Measurements from ENCODE around the gene TMEM131L.
A peak's percentile ranks its signal among the peaks of the same experiment; 100 is the strongest.
"Not testable (repeated sequence)": the region's sequence is repeated elsewhere in the genome, so short reads cannot be mapped to it uniquely, and the experiment has no call there.

TMEM131L gene

DNA sequence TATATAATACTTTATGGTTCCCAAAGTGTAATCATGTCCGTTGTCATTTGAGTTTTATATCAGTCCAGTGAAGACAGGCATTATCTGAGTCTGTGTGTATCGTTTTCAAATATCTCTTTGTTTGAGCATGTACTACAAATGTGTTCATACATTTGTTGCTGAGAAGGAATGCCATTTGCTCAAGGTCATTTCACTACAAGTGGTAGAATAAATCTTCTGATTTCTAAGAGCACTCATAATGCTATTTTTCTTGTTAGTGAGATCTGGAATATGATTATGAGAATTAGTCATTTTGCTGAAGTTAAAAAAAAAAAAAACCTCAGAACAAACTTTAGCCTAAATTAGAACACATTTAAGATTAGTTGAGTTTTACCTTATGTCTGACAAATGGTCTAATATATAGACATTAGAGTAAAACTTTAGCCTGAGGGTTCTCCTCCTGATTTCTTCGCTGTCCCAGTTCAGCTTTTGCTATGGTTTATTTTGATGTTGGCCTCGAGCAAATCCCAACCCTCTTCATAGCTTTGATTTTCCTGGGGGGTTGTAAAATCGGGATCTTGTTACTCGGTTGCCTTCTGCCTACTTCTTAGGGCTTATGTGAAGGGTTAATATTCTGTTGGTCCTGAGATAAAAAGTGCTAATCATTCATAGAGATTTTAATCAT, 87.1 kb downstream of the TMEM131L start:
- no peak for DNase-seq

DNA sequence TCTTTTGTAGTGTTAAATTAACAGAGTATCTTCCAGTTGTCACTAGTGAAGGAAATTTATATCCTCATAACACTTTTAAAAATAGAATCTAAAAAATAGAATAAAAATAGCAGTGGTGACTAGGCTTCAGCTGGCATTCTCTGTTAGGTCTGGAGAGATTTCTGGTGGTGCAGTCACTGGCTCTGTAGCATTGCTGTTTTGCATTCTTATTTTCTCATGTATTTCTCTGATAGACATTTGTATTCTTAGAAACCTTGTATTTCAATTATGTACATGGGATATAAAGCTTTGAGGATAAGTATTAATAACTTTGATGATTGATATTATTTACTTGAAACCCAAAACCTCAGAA, 87.6 kb downstream of the TMEM131L start:
- no peak for DNase-seq

DNA sequence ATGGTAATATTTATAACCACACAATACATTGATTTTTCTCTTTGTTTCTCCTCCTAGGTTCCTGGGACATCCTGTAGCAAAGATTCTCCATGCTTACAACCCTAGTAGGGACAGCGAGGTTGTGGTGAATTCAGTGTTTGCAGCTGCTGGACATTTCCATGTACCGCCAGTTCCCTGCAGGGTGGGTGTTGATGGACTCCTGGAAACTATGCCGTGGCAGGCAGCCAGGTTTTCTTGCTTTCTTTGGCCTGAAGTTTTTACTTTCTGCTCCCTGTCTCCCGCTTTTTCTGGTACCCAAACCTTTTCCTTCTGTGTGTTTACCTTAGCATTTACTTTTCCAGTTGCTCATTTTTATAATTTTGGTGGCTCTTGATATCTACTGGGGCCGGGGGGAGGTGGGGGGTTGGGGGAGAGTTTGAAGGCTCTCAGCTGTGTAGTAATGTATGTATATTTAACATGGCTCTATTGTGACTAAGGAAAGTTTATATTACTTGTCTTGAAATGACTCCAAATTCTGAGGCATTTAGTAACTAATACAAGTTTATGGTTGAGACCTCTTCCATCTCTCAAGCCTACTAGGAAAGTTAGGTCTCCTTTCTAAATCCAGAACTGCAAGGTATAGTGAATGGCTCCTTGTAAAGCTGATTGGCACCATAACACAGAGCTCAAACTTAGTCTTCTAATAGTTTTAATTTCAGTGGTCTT, 89.7 kb downstream of the TMEM131L start:
- DNase-seq, result peak; percentile 64

DNA sequence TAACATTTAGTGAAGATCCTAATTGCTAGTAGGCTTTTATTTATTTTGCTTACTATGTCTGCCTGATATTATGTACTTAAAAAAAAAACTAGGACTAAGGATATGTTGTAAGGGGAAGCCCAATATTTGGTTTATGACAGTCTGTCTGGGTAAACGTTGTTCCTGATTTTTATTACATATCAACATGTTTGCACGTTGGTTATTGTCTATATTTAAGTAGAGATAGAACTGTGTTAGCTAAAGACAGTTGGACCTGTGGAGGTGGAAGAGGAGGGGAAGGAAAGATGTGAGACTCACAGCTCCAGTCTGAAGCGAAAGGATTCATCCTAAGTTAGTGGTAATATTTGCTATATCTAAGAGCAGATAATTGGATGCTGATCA, 90.3 kb downstream of the TMEM131L start:
- DNase-seq, result no peak

DNA sequence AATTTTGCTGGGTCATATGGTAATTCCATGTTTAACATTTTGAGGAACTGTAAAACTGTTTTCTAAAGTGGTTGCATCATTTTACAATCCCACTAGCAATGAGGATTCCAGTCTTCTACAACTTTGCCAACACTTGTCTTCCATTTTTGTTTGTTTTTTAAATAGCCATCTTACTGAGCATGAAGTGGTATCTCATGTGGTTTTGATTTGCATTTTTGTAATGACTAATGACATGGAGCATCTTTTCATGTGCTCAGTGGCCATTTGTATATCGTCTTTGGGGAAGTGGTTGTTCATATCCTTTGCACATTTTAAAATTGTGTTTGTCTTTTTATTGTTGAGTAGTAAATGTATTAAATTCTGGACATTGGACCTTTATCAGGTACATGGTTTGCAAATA, 94.7 kb downstream of the TMEM131L start:
- peak; percentile 31 for DNase-seq

DNA sequence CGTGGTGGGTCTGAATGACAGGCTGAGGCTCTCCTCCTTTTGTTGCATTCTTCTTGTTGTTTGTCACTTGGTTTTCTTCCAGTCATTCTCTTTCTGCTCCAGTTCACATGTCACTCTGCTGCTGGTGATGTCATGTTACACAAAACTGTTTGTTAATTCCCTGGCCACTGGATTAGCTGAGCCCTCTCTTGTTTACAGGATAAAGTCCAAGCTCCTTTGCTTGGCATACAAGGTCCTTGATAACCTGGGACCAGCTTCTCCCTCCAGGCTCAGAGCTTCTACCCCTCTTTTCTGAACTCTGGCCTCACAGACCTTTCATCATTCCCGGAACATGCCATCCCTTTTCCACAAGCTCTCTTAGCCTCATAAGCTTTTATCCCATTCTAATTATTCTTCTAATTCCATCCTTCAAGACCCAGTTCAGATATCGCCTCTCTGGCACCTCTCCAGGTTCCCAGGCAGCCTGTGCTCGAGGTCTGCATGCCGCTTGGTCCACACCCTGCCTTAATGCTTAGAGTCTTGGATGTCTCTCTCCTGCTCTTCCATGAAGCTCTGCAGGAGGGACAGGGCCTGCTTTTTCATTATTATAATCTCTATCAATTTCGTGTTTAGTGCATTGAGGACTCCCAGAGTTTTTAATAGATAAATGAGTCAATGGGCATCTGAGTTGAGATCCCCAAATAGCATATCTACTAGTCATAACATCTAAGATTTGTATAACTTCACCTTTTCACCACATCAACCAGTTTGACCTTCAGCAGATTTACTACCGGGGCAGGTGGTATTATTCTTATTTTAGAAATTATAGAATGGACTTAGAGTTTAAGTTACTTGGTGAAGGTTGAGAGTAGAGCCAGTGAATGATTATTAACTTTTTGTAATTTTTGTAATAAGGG, 98.7 kb downstream of the TMEM131L start:
- DNase-seq, result peak; percentile 38

DNA sequence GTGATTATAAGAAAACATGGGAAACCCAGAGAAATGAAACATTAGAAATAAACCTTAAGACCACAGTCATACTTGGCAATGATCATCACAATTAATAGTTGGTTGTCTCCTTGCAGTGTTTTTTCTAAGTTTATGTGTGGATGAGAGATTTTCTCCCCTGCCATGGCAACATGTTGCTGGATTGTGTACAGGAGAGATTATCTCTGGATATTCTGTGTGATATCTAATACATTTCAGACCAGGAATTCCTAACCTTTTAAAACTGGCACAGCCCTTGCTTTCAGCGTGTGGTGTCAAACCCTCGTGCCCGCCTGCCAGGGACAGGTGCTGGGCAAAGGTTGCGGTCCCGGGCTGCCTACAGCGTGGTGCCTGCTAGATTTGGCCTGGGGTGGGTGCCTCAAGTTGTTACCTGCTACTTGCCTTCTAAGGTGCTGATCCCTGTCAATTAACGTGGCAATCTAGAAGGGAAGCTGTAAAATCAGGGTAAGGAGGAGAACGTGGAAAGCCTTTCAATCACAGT, 100.5 kb downstream of the TMEM131L start:
- no peak for DNase-seq

DNA sequence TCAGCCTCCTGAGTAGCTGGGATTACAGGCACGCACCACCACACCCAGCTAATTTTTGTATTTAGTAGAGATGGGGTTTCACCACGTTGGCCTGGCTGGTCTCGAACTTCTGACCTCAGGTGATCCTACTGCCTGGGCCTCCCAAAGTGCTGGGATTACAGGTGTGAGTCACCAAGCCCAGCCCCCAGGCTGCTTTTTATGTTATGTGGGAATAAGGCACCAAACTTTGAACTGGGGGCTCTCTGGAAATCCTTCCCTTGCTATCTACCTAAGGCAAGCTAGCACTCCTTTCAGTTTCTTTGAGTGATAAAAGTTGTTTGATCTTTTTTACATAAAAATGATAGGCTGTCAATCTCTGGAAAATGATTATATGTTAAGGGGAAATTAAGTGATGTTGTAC, 101.5 kb downstream of the TMEM131L start:
- not testable (repeated sequence) for DNase-seq

DNA sequence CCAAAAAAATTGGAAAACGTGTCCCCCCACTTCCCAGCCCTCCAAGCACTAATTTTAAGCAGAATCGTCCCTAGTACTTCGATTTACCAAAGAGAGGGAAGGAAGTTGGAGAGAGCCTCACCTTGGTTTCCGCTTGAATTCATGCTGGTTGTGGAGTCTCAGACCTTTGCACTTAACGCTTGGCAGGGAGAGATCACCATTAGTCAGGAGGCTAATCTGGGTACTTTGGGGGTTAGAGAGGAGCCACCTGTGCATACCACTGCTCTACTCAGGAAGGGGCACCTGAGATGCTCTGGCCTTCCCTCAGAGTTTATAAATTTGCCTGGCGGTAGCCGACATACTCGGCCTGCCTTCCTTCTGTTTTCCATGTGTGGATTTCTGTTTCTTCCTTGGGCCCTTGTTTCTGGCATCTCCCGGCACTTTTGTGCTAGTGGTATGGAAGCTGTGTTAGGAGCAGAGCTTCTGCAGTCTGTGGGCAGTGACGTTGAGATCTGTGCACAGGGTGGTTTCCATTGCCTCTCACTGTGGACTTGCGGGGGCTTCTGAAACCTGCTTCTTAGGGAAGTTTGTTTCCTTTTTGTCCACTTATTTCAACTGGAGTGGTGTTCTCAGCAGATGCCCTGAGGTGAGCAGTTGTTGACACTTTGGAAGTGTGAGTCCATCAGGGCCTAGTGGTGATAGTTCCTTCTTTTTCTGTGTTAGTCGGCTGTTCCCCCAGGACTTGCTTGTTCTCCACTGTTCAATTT, 104.2 kb downstream of the TMEM131L start:
- DNase-seq, result no peak

DNA sequence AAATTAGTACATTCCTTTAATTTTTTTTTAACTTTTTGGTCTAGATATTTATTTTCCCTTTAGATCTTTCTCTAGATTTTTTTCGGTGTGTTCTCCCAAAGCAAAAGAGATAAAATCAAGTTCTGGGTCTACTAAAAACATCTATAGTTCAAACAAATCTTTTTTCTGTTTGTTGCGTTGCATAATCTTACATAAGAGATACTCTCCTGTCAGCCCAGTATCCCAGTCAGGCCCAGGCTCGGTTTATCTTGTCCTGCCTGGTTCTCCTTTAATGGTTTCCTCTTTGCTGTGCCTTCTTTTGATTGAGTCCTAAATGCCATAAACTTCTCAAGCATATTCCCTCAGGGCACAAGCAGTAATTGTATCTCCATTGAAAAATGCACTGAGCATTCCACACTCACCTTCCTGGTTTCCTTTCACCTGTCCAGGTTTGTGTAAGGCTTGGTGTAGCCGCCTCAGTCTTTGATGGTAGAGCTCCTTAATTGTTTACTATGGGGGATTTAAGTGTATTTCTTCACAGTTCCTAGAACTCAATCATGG, 104.9 kb downstream of the TMEM131L start:
- no peak for DNase-seq

DNA sequence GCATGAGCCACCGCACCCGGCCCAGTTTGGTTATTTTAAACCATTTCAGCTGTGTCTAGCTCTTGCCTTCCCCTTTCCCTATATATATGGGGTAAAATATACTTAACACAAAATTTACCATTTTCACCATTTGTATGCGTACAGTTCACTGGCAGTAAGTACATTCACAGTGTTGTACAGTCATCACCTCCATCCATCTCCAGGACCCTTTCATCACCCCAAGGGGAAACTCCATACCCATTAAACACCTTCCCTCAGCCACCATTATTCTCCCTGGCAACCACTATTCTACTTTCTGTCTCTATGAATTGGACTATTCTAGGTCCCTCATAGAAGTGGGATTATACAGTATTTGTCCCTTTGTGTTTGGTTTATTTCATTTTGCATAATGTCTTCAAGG, 106.4 kb downstream of the TMEM131L start:
- DNase-seq, result no peak

DNA sequence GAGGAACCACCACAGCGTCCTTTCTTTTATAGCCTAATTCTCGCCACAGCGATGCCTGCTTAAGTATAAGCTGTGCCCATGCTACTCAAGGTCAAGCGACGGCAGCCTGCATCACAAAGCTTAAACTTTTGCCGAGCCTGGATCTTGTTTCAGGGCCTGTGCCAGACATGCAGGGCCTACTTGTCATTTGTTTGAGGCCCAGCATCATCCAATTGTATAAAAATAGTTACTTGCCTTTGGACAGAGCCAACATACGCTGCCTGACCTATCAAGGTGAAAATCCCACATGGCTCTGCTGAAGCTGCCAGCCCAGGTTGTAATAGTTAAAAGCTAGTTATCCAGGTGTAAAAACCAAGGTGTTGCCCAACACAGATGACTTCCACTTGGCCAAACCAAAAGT, 107.1 kb downstream of the TMEM131L start:
- no peak for DNase-seq

DNA sequence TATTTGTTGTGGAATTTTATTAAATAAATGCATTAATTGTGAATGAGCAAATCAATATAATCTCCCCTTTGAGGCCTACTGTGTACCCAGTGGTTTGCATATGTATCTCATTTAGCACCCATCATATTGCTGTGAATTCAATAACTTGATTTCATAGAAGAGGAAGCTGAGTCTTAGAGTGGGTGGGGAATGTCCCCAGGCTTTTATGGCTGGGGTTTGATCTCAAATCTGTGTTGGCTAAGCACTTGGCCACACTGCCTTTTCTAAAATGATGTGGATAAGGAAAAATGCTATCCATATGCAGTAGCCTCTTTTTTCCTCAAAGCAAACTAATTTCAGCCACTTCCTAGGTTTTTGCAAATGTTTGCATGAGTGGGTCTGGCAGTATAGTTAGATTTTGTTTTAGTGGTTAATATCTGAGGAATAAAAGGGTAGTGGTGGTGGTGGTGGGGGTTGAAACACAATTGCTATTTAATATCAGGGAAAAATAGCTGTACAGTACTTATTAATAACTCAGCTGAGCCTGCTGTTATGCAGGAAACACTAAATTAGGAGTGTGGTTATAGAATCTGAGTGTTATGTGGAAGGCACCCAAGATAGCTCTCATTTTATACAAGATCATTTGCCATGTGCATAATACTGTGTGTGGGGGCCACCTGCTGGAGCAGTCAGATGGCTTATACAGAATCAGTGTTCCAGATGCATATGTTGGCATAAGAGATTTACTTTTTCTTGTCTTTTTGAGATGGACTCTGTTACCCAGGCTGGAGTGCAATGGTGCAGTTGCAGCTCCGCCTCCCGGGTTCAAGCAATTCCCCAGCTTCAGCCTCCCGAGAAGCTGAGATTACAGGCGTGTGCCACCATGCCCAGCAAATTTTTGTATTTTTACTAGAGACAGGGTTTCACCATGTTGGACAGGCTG, 108.0 kb downstream of the TMEM131L start:
- DNase-seq, result peak; percentile 74

DNA sequence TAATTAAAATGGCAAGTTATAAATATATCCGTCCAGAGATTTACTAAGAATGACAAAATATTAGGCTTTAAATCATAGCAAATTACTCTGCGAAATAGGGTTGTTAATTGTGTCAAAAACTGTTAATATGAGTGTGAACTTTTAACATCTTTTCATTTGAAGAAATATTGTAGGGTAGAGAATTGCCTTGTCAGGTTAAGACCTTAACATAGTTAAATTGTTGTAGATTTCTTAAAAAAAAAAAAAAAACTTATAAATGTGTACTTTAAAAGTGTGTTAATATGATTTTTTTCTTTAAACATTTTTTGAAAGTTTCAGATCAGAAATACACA, 110.2 kb downstream of the TMEM131L start:
- DNase-seq, result no peak

DNA sequence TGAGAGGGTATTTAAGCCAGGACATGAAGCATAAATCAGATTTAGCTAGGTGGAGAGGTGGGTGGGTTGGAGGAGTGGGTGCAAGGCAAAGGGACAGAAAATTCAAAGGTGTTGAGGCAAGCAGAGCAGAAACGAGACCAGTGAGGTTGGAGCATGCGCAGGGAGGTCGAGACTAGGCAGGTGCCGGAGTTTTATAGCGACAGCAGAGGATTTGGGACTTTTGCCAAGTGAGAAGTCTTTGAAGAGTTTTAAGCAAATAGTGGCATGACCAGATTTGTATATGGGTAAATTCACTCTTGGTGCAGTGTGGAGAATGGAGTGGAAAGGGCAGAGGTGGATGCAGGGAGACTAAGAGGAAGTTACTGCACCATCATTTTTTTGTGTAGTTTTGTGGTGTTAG, 110.9 kb downstream of the TMEM131L start:
- DNase-seq, result no peak

DNA sequence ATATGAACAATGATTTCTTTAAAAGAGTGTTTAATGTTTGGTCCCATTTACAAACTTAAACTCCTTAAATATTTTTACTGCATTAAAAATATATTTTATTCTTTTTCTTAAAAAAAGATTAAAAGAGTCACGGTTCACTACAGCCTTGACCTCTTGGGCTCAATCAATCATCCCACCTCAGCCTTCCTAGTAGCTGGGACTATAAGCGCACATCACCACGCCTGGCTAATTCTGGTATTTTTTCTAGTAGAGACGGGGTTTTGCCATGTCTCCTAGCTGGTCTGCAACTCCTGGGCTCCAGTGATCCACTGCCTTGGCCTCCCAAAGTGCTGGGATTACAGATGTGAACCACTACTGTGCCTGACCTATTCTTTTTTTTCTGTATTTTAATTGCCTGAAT, 113.2 kb downstream of the TMEM131L start:
- no peak for DNase-seq

DNA sequence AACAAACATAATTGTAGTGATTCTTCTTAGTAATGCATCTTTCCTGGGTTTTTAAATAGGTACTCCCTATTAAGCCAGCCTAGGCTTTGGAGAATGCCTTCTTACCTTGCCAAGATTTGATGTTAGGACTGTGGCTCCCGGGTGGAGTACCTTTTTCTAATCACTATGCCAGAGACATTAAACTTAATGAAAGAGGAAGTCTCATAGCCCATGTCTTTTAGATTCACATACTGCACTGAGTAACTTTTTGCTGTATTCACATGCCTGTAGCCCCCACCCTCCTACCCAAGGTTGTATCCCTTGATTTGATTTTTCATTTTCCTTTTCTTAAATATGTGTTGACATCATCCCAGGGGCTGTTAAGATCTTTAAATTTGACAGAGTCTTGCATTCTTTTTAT, 113.7 kb downstream of the TMEM131L start:
- DNase-seq, result no peak

DNA sequence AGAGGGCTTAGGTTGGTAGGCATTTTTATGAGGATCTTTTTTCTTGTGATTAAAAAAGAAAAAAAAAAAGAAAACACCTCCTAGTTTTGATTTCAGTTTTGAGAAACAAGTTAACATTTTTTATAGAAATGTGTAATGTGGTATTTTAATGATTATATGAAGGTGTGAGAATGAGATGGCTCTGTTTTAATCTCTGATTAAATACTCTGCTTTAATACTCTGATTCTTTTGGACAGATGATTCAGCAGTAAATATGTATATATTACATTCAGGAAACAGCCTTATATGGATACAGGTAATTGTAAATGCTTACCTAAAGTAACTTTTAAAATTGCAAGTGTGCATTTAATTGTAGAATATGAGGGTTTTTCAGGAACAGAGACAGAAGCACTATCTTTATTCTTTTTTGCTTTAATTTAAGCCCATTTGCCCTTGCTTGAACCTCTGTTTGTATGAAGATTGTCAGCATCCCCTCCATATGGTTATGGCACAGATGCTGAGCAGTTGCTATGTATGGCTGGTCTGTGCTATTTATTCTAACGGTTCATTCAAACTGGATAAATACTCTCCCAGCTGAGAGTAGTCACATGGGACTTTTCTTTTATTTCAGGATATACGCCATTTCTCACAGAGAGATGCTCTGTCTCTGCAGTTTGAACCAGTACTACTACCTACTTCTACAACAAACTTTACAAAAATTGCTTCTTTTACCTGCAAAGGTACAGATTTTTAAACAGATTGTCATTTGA, 117.0 kb downstream of the TMEM131L start:
- no peak for DNase-seq

DNA sequence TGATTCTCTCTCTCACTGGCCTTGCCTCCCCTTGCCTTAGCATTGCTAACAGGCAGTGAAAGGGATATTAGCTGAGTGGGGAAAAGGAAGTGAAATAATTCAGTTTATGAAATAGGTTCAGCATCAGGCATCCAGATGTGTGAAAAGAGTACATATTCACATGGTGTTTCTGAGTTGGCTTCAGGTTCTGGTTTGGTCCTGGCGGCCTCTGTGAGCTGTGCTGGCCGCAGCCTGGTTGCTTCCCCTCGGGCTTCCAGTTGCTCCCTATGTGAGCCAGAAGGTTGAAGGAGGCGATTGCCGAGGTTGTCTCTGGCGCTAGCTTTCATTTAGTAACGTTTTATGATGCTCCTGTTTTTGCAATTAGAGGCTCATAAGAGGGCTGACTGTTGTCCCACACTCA, 118.9 kb downstream of the TMEM131L start:
- no peak for DNase-seq

DNA sequence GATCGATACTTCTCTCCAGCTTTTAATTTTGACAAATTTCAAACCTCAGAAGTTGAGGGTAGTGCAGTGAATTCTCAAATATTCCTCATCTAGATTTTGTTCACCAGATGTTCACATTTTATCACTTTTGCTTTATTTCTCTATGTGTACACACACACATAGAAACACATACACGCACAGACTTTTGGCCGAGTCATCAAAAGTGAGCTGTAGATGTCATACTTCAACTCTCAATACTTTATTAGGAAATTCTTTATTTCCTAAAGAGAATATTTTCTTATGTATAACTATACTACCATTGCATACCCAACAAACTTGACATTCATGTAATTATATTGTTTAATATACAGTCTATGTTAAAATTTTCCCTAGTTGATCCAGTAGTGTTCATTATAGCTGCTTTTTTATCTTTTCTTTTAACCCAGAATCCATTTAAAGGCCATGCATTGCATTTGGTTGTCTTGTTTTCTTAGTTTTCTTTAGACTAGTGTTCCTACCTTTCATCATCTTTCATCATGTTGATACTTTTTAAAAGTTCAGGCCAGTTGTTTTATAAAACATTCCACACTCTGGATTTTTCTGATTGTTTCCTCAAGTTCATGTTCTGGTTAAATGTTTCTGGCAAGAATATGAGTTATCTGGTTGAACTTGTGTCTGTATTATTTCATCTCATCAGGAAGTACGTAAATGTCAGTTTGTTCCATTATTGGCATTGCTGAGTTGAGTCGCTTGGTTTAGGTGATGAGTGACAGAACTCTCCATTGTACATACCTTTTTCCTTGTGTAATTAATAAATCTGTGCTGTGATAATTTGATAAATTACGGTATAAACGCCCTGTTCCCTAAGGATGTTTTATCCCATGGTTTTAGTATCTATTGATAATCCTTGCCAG, 123.8 kb downstream of the TMEM131L start:
- DNase-seq, result no peak

All from EL (cell line).